ENCODE data around the gene CPT2.

- TF ChIP-seq CTCF (IDR thresholded peaks at IDR 0.05; ENCODE audit: low read depth, low read length) (no peak), POLR2A (IDR thresholded peaks at IDR 0.05; ENCODE audit: extremely low read depth, insufficient read length) (no peak), MAX (IDR thresholded peaks at IDR 0.05; ENCODE audit: low read depth, low read length) (no peak), MYC (IDR thresholded peaks at IDR 0.05; ENCODE audit: low read depth, low read length) (no peak)
These were observed 21.6 kb downstream of the CPT2 start for GRCh38 chr1:53218201-53218600.

Data from NB4 (cell line).